ENCODE measurements around the gene ZNF184.

DNA sequence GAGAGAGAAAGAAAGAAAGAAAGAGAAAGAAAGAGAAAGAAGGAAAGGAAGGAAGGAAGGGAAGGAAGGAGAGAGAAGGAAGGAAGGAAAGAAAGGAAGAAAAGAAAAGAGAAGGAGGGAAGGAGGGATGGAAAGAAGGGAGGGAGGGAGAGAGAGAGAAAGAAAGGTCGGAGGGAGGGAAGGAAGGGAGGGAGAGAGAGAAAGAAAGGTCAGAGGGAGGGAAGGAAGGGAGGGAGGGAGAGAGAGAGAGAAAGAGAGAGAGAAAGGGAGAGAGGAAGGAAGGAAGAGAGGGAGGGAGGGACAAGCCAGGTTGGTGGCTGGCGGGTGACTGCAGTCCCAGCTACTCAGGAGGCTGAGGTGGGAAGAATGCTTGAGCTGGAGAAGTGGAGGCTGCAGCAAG, 27.3 kb upstream of the ZNF184 start:
- TF ChIP-seq POLR2A (IDR thresholded peaks at IDR 0.05; ENCODE audit: low read length) (no peak), GATA1 (IDR thresholded peaks at IDR 0.05; ENCODE audit: low read depth, low read length) (no peak)
